IPS DF 6.9 (cell line): Measurements from ENCODE around the gene C2orf81.

ENCODE experiments used
- DNase-seq: peaks from one replicate; pipeline ENCODE4 v3.0.0-alpha.2; 2013; ENCODE audit warnings: low read depth, low spot score
- H3K27ac ChIP-seq: one replicate; pipeline ENCODE4 v1.5.1; 2013; ENCODE audit warnings: low read length, control low read depth
- H3K27me3 ChIP-seq: 2 replicates; pipeline ENCODE4 v1.6.1; 2013; ENCODE audit warnings: mild to moderate bottlenecking, low read length; ENCODE audit not compliant: control insufficient read depth, insufficient read depth
- H3K36me3 ChIP-seq: 2 replicates; pipeline ENCODE4 v1.6.1; 2013; ENCODE audit warnings: low read length; ENCODE audit not compliant: control insufficient read depth, insufficient read depth
- H3K4me1 ChIP-seq: 2 replicates; pipeline ENCODE4 v1.6.1; 2013; ENCODE audit warnings: low read length; ENCODE audit not compliant: control insufficient read depth, insufficient read depth
- H3K4me3 ChIP-seq: 2 replicates; pipeline ENCODE4 v1.5.1; 2013; ENCODE audit warnings: mild to moderate bottlenecking, low read length
- H3K9me3 ChIP-seq: 2 replicates; pipeline ENCODE4 v1.6.1; 2013; ENCODE audit warnings: low read length, inconsistent platforms; ENCODE audit not compliant: control insufficient read depth, insufficient read depth
- WGBS: extraction: QIAGEN DNeasy Blood & Tissue Kit; methylation state at CpG from one replicate; pipeline ENCODE4 v1.1.7; 2013; ENCODE audit warnings: mixed read lengths, missing lambda C conversion rate; ENCODE audit not compliant: insufficient read length, insufficient coverage; 5-methylcytosine and 5-hydroxymethylcytosine counted together

Gene C2orf81

DNA sequence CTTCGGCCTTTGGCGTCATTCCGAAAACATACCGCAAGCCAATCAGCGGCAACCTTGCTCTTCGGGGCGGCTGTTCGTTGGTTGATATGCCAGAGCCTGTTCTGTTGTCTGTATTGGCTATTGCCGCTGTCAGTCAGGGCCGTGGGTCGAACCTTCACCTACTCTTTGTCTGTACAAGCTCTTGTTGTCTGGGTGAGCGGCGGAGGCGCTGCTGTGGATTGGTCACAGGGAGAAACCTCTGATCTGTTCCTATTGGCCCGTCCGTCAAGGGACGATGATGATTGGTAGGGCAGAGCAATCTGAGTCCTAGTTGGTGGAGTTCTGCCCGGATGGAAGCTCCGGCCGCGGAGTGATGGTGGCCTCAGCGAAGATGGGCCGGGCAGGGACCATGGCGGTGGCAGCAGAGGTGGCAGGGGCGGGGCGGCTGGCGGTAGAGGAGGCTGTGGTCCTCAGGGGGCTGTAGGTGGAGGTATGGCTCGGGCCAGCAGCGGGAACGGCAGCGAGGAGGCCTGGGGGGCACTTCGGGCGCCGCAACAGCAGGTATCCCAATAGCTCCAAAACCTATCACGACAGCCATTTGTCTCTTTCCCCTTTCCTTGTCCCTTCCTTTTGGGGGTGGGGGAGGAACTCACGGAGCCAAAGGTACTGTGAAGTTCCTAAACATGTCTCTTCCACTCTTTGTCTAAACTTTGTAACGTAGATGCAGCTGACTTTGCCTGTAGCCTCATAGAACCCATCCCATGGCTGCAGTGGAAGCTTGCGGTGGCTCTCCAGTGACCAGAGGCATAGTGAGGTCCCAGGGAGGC, 36.9 kb upstream of the C2orf81 start, which contains the start of gene WBP1:
Gene WBP1 (plus strand): TSS at position 307 of the 806 bp plus-strand sequence. CDS start 165 bp downstream, at position 472.
- DNase-seq = peak; percentile 100
- Histone ChIP-seq H3K4me3 (peak within 1 kb of the TSS; percentile 77), H3K36me3 (peaks cover 8% of the 10 kb centered on the region), H3K27me3 (no peaks in the 10 kb centered on the region), H3K27ac (no peak within 1 kb of the TSS), H3K4me1 (0 out of 2 replicates have a peak, but pooled peaks cover 2% of the 10 kb centered on the region), H3K9me3 (no peaks in the 10 kb centered on the region)
- WGBS = no CpG with 5 or more reads among the region's 38 CpGs

DNA sequence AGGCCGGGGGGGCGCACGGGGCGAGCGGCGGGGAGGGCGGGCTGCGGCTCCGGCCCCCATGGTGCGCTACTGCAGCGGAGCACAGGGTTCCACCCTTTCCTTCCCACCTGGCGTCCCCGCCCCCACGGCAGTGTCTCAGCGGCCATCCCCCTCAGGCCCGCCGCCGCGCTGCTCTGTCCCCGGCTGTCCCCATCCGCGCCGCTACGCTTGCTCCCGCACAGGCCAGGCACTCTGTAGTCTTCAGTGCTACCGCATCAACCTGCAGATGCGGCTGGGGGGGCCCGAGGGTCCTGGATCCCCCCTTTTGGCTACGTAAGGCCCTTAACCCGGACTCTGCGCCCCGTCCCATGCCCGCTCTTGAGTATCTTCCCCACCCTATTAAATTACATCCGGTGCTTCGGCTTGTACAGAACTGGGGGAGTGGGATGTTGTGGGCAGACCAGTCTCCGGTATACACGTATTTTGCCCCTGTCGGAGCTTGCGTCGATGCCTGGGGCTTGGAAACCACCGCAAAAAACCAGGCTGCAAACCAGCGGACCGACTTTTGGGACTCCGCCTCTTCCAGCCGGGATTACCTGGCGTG, 36.2 kb upstream of the C2orf81 start:
- H3K27ac ChIP-seq = no peak overlapping the region
- WGBS = no CpG with 5 or more reads among the region's 46 CpGs
- H3K4me1 ChIP-seq = 0 out of 2 replicates have a peak, but pooled peaks cover 2% of the 10 kb centered on the region
- DNase-seq = no peak
- H3K9me3 ChIP-seq = no peaks in the 10 kb centered on the region
- no peaks in the 10 kb centered on the region for H3K27me3 ChIP-seq
- H3K4me3 ChIP-seq = peak overlapping the region; percentile 73; the same call in 1 of the 2 replicates
- H3K36me3 ChIP-seq = peaks cover 8% of the 10 kb centered on the region

DNA sequence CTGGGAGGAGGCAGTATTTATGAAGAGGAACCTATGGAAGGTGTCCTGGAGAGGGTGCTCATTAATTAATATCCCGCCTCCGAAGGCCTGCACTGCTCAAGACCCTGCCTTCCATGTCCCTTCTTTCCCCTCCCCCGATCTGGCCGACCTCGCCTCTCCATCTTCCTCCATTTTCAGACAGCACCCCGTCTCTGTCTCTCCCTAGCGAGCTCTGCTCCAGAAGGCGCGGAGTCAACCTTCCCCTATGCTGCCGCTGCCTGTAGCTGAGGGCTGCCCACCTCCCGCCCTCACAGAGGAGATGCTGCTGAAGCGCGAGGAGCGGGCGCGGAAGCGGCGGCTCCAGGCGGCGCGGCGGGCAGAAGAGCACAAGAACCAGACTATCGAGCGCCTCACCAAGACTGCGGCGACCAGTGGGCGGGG, 35.7 kb upstream of the C2orf81 start:
- H3K9me3 ChIP-seq = no peaks in the 10 kb centered on the region
- 0 out of 2 replicates have a peak, but pooled peaks cover 2% of the 10 kb centered on the region for H3K4me1 ChIP-seq
- no CpG with 5 or more reads among the region's 27 CpGs for WGBS
- no peak for DNase-seq
- H3K27me3 ChIP-seq = no peaks in the 10 kb centered on the region
- H3K36me3 ChIP-seq = peaks cover 3% of the 10 kb centered on the region; the same call in 1 of the 2 replicates
- H3K4me3 ChIP-seq = peak overlapping the region; percentile 73; the same call in 1 of the 2 replicates
- H3K27ac ChIP-seq = no peak overlapping the region

DNA sequence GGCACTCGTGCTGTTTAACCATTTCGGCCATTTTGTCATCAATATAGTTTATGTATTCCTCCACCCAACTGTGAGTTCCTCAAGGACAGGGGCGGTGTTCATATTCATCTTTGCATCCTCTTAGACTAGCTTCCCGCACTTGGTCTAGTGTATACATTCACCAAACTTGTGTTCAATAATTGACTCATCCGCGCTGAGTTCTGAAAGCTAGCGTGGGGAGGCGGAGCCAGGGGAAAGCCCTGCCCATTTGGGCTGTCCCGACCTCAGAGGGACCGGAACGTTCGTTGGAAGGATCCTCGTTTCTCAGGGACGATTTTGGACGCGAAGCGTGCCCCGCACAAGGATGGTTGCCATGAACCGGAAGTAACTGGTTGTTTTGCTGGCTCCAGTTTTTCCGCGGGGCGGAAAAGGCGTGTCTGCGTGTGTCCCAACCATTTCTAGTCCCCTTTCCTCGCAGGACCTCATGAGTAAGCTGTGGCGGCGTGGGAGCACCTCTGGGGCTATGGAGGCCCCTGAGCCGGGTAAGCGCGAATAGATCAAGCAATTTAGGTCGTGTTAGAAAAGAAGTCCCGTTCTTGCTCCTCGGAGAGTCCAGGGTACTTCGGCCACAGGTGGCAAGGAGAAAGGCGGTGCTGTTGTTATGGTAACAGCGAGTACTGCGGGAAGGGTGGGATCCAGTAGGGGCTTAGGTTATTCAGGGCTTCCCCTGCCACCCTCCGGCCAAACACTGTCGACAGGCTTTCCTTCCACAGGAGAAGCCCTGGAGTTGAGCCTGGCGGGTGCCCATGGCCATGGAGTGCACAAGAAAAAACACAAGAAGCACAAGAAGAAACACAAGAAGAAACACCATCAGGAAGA, 33.5 kb upstream of the C2orf81 start, which contains the start of gene INO80B:
Gene INO80B (plus strand): TSS at position 434 of the 858 bp plus-strand sequence. CDS start 30 bp downstream, at position 464.
- H3K4me1 ChIP-seq = no peaks in the 10 kb centered on the region
- no peak for DNase-seq
- H3K27me3 ChIP-seq = no peaks in the 10 kb centered on the region
- H3K36me3 ChIP-seq = no peaks in the 10 kb centered on the region
- no peak within 1 kb of the TSS for H3K27ac ChIP-seq
- H3K4me3 ChIP-seq = peak within 1 kb of the TSS; percentile 67; the same call in 1 of the 2 replicates
- no peaks in the 10 kb centered on the region for H3K9me3 ChIP-seq
- WGBS = no CpG with 5 or more reads among the region's 40 CpGs

DNA sequence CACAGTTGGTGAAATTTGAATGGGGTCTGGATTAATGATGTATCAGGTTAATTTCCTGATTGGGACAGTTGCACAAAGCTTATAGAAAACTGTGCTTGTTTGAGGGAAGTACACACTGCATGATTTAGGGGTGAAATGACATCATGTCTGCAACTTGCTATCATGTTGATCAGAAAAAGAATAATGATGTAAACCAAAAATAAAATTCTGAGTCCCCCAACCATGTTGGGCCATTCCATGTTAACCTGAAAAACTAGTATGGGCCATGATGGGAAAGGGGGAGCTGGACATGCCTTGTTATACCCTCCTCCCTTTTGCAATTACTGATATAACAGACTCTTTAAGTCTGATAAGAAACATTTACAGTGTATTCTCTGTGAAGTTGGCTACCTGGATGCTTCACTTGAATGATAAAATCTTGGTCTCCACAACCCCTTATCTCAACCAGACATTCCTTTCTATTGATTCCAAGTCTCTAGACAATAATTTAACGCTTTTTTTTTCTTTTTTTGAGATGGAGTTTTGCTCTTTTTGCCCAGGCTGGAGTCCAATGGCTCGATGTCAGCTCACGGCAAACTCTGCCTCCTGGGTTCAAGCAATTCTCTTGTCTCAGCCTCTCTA, 29.3 kb upstream of the C2orf81 start:
- H3K4me1 ChIP-seq = no peaks in the 10 kb centered on the region
- no peaks in the 10 kb centered on the region for H3K27me3 ChIP-seq
- no peak for DNase-seq
- no peaks in the 10 kb centered on the region for H3K9me3 ChIP-seq
- no peak overlapping the region for H3K27ac ChIP-seq
- H3K4me3 ChIP-seq = no peak overlapping the region
- WGBS = no CpG with 5 or more reads among the region's 3 CpGs
- no peaks in the 10 kb centered on the region for H3K36me3 ChIP-seq

DNA sequence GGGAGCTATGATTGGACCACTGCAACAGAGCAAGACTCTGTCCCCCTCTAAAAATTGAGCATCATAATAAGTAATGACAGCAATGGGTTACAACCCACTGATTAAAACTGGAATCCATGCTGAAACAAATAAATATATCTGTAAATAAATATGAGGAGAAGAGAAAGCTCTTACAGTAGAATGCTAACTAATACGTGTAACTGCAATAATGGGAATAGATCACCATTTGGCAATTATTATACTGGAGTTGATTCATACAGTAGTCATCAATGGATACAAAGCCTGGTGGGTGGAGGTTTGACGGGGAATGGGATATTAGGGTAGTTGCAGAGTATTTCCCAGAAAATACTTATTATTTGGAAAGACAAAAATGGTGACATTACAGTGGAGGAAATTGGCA, 27.4 kb upstream of the C2orf81 start:
- Histone ChIP-seq H3K9me3 (no peaks in the 10 kb centered on the region), H3K4me1 (no peaks in the 10 kb centered on the region), H3K27me3 (no peaks in the 10 kb centered on the region), H3K36me3 (no peaks in the 10 kb centered on the region), H3K4me3 (no peak overlapping the region), H3K27ac (no peak overlapping the region)
- WGBS = no CpG with 5 or more reads among the region's 2 CpGs
- no peak for DNase-seq

DNA sequence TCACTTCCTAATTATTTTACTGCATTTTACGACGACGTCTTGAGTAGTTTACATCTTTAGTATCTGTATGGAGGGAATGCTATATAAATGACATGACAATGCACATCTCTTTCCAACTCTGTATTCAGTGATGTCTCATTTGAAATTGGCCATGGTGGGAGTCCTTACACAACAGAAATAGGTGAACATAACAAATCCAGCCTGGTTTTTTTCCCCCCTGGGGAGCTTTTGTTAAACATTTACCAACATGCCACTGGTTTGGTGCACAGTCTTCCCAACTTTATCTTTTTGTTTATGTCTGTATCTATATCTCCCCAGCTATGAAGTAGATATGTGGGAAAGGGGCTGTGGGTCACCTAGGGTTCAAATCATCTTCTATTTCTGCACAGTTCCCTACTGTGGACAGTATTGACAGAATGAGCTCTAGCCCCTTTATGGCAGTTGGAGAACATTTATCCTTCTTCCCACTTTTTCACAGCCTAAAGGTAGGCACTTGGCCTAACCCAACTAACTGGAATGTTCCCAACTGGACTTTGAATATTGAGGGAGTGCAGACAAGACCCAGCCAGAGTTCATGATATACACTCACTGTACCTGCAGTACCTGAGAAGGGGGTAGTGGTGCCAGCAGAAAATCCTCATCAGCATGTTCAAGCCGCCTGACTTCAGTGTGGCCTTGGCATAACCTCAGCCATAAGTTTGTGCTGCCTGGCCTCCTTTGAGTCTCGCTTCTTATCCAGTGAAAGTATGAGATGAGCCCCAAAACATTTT, 26.0 kb upstream of the C2orf81 start:
- WGBS = 100% methylated on average over 3 of the region's 5 CpGs
- no peaks in the 10 kb centered on the region for H3K27me3 ChIP-seq

DNA sequence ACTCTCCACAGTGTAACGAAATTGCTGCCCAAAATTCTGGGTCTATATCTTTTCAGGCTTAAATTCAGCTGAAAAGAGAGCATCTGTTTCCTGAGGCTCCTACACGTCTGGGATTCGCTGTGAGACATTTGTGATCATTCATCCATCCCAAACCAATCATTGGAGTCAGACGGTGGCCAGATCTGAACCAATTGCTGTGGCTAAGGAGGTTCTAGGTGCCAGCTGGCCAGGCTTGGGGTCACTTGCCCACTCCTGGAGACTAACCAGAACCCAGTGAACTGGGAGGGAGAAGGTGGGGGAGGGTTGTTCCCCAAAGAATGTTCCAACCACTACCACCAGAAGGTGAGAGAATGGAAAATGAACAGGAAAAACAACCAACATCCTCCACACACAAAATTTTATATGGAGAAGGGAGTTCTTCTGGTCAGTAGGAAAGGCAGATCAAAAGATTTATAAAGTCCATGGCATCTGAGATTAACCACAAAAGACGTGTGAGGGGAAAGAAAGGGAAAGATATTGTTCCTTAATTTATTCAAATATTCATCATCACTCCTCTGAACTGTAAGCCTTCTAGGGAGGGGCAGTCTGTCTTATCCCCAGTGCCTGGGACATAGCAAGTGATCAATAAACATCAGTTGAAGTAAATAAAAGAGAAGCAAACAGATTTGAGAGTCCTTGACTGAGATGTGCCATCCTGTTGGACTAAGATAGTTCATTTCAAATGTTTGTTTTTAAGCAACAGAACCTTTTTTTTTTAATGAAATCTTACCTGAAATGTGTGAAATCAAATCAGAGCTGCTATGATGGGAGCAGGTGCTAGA, 23.3 kb upstream of the C2orf81 start:
- no CpG with 5 or more reads among the region's 5 CpGs for WGBS
- H3K36me3 ChIP-seq = no peaks in the 10 kb centered on the region
- no peak overlapping the region for H3K4me3 ChIP-seq
- H3K27ac ChIP-seq = no peak overlapping the region
- DNase-seq = no peak
- H3K9me3 ChIP-seq = no peaks in the 10 kb centered on the region
- H3K4me1 ChIP-seq = no peaks in the 10 kb centered on the region
- no peaks in the 10 kb centered on the region for H3K27me3 ChIP-seq

More for the DNA sequence above, 26.0 kb upstream of the C2orf81 start:
- Histone ChIP-seq H3K27ac (no peak overlapping the region), H3K4me3 (no peak overlapping the region), H3K9me3 (no peaks in the 10 kb centered on the region), H3K36me3 (no peaks in the 10 kb centered on the region), H3K4me1 (no peaks in the 10 kb centered on the region)
- DNase-seq = no peak
